Epithelial cell of proximal tubule (primary cell): ENCODE measurements around the gene CALML3. TPM values are rescaled to one million over a fixed set of nuclear protein-coding genes. Genes with fewer than 3 reads are reported as not detected.

Experiments used
- DNase-seq: peaks from one replicate; pipeline ENCODE4 v3.0.0-alpha.2; 2011; ENCODE audit warnings: low read depth
- H3K4me3 ChIP-seq: 2 replicates; pipeline ENCODE4 v1.5.1; 2011; ENCODE audit warnings: low read depth, mild to moderate bottlenecking, low read length
- CTCF ChIP-seq: conservative IDR thresholded peaks from 2 replicates; pipeline ENCODE4 v1.5.1; 2012; ENCODE audit warnings: low read depth, mild to moderate bottlenecking, low read length
- total RNA-seq: library from RNA; depleted of rRNA; stranded (reverse); fragments of >200 nt; gene quantifications from 2 replicates; pipeline ENCODE4 v1.2.3, GENCODE V29; 2015

Gene CALML3
- total RNA-seq, 1 donor from 2014 or later, result not detected

GRCh38 chr10:5528989-5529701, 4.4 kb downstream of the CALML3 start:
- H3K4me3 ChIP-seq, result no peak overlapping the region

GRCh38 chr10:5529702-5530411, 5.1 kb downstream of the CALML3 start:
- no peak for DNase-seq
- H3K4me3 ChIP-seq, result no peak overlapping the region
- TF ChIP-seq CTCF, result no peak

More at GRCh38 chr10:5528989-5529701, 4.4 kb downstream of the CALML3 start:
- TF ChIP-seq CTCF, result no peak
- DNase-seq, result no peak

- TF ChIP-seq CTCF, result no peak
- no peak overlapping the region for H3K4me3 ChIP-seq
- no peak for DNase-seq
These were observed 5.6 kb downstream of the CALML3 start for GRCh38 chr10:5530412-5530806.

- no peak overlapping the region for H3K4me3 ChIP-seq
- no peak for TF ChIP-seq CTCF
- DNase-seq, result no peak
These were observed 6.2 kb downstream of the CALML3 start for GRCh38 chr10:5530846-5531557.

GRCh38 chr10:5531558-5532306, 7.0 kb downstream of the CALML3 start:
- no peak for TF ChIP-seq CTCF
- no peak overlapping the region for H3K4me3 ChIP-seq
- no peak for DNase-seq

- DNase-seq, result no peak
- H3K4me3 ChIP-seq, result no peak overlapping the region
- TF ChIP-seq CTCF, result no peak
These were observed 7.5 kb downstream of the CALML3 start for GRCh38 chr10:5532307-5532605.
